Tibial nerve (tissue), 3 donors: Measurements from ENCODE around the gene KSR2.

Experiments
- CTCF ChIP-seq, 5 experiments: fragments of 200-600 bp in 3 of 5; fragments of 450-650 bp in 2 of 5; sonication (generic) in 3 of 5; IDR thresholded peaks; one replicate each; pipeline ENCODE4 v1.5.1; 2016 to 2019; ENCODE audit warnings: antibody characterized with exemption in 5 of 5, mild to moderate bottlenecking in 3 of 5, moderate library complexity in 2 of 5
- POLR2A ChIP-seq, 2 donors: fragments of 450-650 bp; IDR thresholded peaks; one replicate each; pipeline ENCODE4 v1.6.1; 2017; ENCODE audit warnings: antibody characterized with exemption in 2 of 2, mild to moderate bottlenecking in 2 of 2, moderate library complexity in 2 of 2

DNA sequence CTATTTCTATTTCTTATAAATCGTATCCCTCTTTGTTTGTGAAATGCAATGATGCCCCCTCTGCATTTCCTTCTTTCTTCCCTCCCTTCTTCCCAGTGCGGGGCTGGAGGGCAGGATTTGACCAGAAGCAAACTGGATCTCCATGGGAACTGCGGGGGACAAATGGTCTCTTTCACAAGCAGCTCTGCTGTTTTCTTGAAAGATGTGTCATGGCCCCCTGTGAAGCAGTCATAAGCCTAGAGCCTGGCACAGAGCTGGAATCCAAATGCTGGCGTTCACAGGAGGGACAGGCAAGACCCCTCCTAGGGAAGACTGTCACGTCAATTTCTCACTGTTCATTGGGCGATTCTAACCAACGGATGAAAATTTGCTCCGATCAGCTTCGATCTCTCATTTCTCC, 403.9 kb downstream of the KSR2 start:
- TF ChIP-seq CTCF (IDR thresholded peaks at IDR 0.05), result no peak
- no peak for TF ChIP-seq POLR2A (IDR thresholded peaks at IDR 0.05)
